ENCODE results near the gene TBC1D17. TPM values are rescaled to one million over a fixed set of nuclear protein-coding genes. Genes with fewer than 3 reads are reported as not detected.

TBC1D17 gene
- total and polyA plus RNA-seq, 10 of the 15 experiments (the other 5 are each of a cell fraction or from before 2014, with no cell fraction given): 0.42 to 20.4 (median 11.2) TPM

DNA sequence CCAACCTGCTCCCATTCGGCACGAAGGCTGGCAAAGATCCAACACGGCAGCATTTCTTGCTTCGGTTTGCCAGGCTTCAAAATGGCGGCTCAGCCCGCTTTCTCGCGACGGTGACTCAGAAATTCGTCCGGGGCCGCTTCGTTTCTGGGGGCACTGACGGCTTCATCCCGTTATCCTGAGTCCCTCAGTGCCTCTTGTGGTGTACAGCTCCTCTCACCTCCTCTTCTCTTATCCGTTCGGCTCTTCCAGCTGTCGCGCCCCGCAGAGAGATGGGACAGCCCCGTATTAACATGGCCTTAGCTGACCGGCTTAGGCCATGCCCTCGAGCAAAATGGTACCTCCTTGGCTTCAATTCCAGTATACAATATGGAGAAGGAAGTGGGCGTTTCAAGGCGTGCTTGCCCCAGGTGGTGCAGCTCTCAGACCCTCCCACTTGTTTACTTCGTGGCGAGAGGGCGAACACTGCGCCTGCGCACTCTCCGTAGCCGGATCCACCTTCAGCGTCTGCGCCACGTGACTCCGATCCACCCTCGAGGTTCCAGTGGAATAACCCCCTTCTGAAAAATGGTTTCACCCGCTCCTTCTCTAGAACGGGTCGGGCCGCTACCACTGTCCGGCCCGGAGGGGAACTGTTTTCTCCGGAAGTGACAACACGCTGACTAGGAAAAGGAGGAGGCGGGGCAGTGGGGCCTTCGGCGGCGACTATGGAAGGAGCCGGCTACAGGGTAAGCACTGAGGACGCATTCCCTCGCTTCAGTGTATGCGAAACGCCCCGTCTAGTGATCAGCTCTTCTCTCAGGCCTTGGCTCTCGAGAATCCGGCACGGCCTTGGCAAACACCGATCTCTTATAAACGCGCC, at the start of gene TBC1D17, which contains the start of gene AKT1S1 (continued):
- TF ChIP-seq, protein P1, sequence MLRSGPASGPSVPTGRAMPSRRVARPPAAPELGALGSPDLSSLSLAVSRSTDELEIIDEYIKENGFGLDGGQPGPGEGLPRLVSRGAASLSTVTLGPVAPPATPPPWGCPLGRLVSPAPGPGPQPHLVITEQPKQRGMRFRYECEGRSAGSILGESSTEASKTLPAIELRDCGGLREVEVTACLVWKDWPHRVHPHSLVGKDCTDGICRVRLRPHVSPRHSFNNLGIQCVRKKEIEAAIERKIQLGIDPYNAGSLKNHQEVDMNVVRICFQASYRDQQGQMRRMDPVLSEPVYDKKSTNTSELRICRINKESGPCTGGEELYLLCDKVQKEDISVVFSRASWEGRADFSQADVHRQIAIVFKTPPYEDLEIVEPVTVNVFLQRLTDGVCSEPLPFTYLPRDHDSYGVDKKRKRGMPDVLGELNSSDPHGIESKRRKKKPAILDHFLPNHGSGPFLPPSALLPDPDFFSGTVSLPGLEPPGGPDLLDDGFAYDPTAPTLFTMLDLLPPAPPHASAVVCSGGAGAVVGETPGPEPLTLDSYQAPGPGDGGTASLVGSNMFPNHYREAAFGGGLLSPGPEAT (IDR thresholded peaks at IDR 0.05; ENCODE audit: low read depth): peak; percentile 55; the same call in 1 of the 2 replicates
- TF ChIP-seq, protein P2, sequence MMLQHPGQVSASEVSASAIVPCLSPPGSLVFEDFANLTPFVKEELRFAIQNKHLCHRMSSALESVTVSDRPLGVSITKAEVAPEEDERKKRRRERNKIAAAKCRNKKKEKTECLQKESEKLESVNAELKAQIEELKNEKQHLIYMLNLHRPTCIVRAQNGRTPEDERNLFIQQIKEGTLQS (IDR thresholded peaks at IDR 0.05; ENCODE audit: borderline replicate concordance, extremely low read depth, low read depth, low read length): peak; percentile 83; the same call in 1 of the 2 replicates
- TF ChIP-seq GABPA (IDR thresholded peaks at IDR 0.05; ENCODE audit: low read depth) (peak; percentile 88), EED (IDR thresholded peaks at IDR 0.05; ENCODE audit: low read depth) (no peak), SRF (IDR thresholded peaks at IDR 0.05; ENCODE audit: low read depth in 2 of 2, low read length in 2 of 2) (0 out of 4 replicates have a peak, but pooled peaks of 1 of the 2 experiments have one; percentile 7), HDAC6 (IDR thresholded peaks at IDR 0.05; ENCODE audit: unreplicated experiment) (no peak), CHD2 (IDR thresholded peaks at IDR 0.05; ENCODE audit: borderline replicate concordance, low read depth, low read length) (peak; percentile 94), SMAD5 (IDR thresholded peaks at IDR 0.05; ENCODE audit: low read depth) (no peak), BACH1 (IDR thresholded peaks at IDR 0.05; ENCODE audit: borderline replicate concordance) (peak; percentile 78; the same call in 1 of the 2 replicates), CREM (IDR thresholded peaks at IDR 0.05; ENCODE audit: low read depth) (peak; percentile 96), RCOR1 (conservative IDR thresholded peaks at IDR 0.05; ENCODE audit: low read depth, low read length) (0 out of 2 replicates have a peak, but pooled peaks have one; percentile 18), IKZF1 (conservative IDR thresholded peaks at IDR 0.05) (peak; percentile 66), FOS (IDR thresholded peaks at IDR 0.05; ENCODE audit: borderline replicate concordance, extremely low read depth, insufficient read length) (no peak), SMC3 (IDR thresholded peaks at IDR 0.05; ENCODE audit: borderline replicate concordance, low read length) (0 out of 2 replicates have a peak, but pooled peaks have one; percentile 10), PML (IDR thresholded peaks at IDR 0.05; ENCODE audit: low read length) (peak; percentile 70), TCF3 (IDR thresholded peaks at IDR 0.05; ENCODE audit: borderline replicate concordance, insufficient read depth, low read depth, low read length) (no peak), CHD1 (IDR thresholded peaks at IDR 0.05; ENCODE audit: low read depth, low read length) (peak; percentile 99)
- TF ChIP-seq, protein P3, sequence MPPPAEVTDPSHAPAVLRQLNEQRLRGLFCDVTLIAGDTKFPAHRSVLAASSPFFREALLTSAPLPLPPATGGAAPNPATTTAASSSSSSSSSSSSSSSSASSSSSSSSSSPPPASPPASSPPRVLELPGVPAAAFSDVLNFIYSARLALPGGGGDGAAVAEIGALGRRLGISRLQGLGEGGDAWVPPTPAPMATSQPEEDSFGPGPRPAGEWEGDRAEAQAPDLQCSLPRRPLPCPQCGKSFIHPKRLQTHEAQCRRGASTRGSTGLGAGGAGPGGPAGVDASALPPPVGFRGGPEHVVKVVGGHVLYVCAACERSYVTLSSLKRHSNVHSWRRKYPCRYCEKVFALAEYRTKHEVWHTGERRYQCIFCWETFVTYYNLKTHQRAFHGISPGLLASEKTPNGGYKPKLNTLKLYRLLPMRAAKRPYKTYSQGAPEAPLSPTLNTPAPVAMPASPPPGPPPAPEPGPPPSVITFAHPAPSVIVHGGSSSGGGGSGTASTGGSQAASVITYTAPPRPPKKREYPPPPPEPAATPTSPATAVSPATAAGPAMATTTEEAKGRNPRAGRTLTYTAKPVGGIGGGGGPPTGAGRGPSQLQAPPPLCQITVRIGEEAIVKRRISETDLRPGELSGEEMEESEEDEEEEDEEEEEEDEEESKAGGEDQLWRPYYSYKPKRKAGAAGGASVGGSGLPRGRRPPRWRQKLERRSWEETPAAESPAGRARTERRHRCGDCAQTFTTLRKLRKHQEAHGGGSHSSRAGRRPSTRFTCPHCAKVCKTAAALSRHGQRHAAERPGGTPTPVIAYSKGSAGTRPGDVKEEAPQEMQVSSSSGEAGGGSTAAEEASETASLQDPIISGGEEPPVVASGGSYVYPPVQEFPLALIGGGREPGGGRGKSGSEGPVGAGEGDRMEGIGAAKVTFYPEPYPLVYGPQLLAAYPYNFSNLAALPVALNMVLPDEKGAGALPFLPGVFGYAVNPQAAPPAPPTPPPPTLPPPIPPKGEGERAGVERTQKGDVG (CRISPR knock-in tag; IDR thresholded peaks at IDR 0.05): no peak
- TF ChIP-seq, protein P4, sequence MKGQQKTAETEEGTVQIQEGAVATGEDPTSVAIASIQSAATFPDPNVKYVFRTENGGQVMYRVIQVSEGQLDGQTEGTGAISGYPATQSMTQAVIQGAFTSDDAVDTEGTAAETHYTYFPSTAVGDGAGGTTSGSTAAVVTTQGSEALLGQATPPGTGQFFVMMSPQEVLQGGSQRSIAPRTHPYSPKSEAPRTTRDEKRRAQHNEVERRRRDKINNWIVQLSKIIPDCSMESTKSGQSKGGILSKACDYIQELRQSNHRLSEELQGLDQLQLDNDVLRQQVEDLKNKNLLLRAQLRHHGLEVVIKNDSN (IDR thresholded peaks at IDR 0.05; ENCODE audit: borderline replicate concordance, extremely low read length, insufficient read depth, low read depth, low read length): peak; percentile 96
- TF ChIP-seq, protein P5, sequence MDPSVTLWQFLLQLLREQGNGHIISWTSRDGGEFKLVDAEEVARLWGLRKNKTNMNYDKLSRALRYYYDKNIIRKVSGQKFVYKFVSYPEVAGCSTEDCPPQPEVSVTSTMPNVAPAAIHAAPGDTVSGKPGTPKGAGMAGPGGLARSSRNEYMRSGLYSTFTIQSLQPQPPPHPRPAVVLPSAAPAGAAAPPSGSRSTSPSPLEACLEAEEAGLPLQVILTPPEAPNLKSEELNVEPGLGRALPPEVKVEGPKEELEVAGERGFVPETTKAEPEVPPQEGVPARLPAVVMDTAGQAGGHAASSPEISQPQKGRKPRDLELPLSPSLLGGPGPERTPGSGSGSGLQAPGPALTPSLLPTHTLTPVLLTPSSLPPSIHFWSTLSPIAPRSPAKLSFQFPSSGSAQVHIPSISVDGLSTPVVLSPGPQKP (IDR thresholded peaks at IDR 0.05; ENCODE audit: low read depth, low read length): peak; percentile 94
